A549 (cell line): ENCODE data around the gene IDI1. TPM values are rescaled to one million over a fixed set of nuclear protein-coding genes. Genes with fewer than 3 reads are reported as not detected.
A peak's percentile ranks its signal among the peaks of the same experiment; 100 is the strongest.

Experiments
- ATAC-seq, 2 experiments: fragments of 200-7000 bp in 1 of 2; fragments of >200 bp in 1 of 2; cut with Nextera tagmentation in 1 of 2; cut with Tn5 transposase in 1 of 2; 3 replicates each; pipeline versions ENCODE4 v1.8.0 to v1.9.1; 2018 to 2020; ENCODE audit warnings: mild to moderate bottlenecking in 1 of 2, moderate library complexity in 1 of 2
- CTCF ChIA-PET: fragments of 300-600 bp; sonication (Branson Sonifier 250); formaldehyde crosslinking; extraction: SDS; loops from one replicate; lab custom pipeline; 2021; ENCODE audit warnings: antibody characterized with exemption, inconsistent platforms; lab: Yijun Ruan, JAX
- POLR2A ChIA-PET: fragments of 350-600 bp; formaldehyde crosslinking; extraction: SDS; loops from one replicate; lab custom pipeline; 2021; ENCODE audit warnings: antibody characterized with exemption, inconsistent platforms; lab: Yijun Ruan, JAX
- DNase-seq, 2 experiments: peaks; one replicate each; pipeline versions ENCODE4 v3.0.0 to v3.0.0-alpha.2; 2011 to 2016; ENCODE audit warnings: low read depth in 1 of 2, low spot score in 1 of 2
- FAIRE-seq: peaks from 2 replicates; lab custom pipeline; 2011; peaks lifted over from hg19 to GRCh38; lab: Jason Lieb, UNC
- H3K27ac ChIP-seq, 2 experiments: fragments of >200 bp; sonication (Bioruptor Twin); formaldehyde crosslinking; 3 replicates each; pipeline ENCODE4 v1.5.1; 2016 to 2017
- H3K4me1 ChIP-seq: fragments of >200 bp; sonication (Bioruptor Twin); formaldehyde crosslinking; 3 replicates; pipeline ENCODE4 v1.6.1; 2016
- H3K4me2 ChIP-seq: fragments of >200 bp; sonication (Bioruptor Twin); formaldehyde crosslinking; 3 replicates; pipeline ENCODE4 v1.6.1; 2016
- H3K4me3 ChIP-seq: fragments of >200 bp; sonication (Bioruptor Twin); formaldehyde crosslinking; 3 replicates; pipeline ENCODE4 v1.5.1; 2016
- H3K9me3 ChIP-seq: fragments of >200 bp; sonication (Bioruptor Twin); formaldehyde crosslinking; 3 replicates; pipeline ENCODE4 v1.6.1; 2016
- CBX8 ChIP-seq: fragments of 200-600 bp; sonication (generic); IDR thresholded peaks from 2 replicates; pipeline ENCODE4 v1.6.1; 2016
- CEBPB ChIP-seq, 2 experiments: fragments of >200 bp in 1 of 2; sonication (Bioruptor Twin) in 1 of 2; formaldehyde crosslinking in 1 of 2; IDR thresholded peaks; 2 replicates each; pipeline ENCODE4 v1.6.1; 2012 to 2016
- CHD2 ChIP-seq: fragments of 150-350 bp; IDR thresholded peaks from 2 replicates; pipeline ENCODE4 v1.6.1; 2014; ENCODE audit warnings: low read length; ENCODE audit not compliant: partially characterized antibody
- EP300 ChIP-seq, 2 experiments: fragments of >200 bp; sonication (Bioruptor Twin); formaldehyde crosslinking; IDR thresholded peaks; 2 replicates in 1 of 2; 3 replicates in 1 of 2; pipeline ENCODE4 v1.6.1; 2016 to 2017
- ESRRA ChIP-seq: fragments of 150-350 bp; IDR thresholded peaks from 2 replicates; pipeline ENCODE4 v1.6.1; 2014; ENCODE audit warnings: mild to moderate bottlenecking, low read length, borderline replicate concordance
- FOSB ChIP-seq: fragments of 250-450 bp; sonication (Bioruptor Pico); IDR thresholded peaks from 2 replicates; pipeline ENCODE4 v1.5.0; 2020; ENCODE audit warnings: mild to moderate bottlenecking, moderate library complexity
- FOSL2 ChIP-seq, 2 experiments: fragments of 450-650 bp in 1 of 2; fragments of >200 bp in 1 of 2; sonication (Bioruptor Twin) in 1 of 2; formaldehyde crosslinking; IDR thresholded peaks; 2 replicates each; pipeline versions ENCODE4 v1.5.0 to v1.6.1; 2016 to 2020; ENCODE audit warnings: mild to moderate bottlenecking in 1 of 2, moderate library complexity in 1 of 2
- HOXB13 ChIP-seq: fragments of 250-450 bp; sonication (Bioruptor Pico); IDR thresholded peaks from 2 replicates; pipeline ENCODE4 v1.5.0; 2020; ENCODE audit warnings: low read depth, mild to moderate bottlenecking, moderate library complexity
- JUN ChIP-seq, 2 experiments: fragments of >200 bp; sonication (Bioruptor Twin); formaldehyde crosslinking; IDR thresholded peaks; 2 replicates in 1 of 2; 3 replicates in 1 of 2; pipeline ENCODE4 v1.6.1; 2016 to 2017
- KDM1A ChIP-seq: fragments of 200-600 bp; sonication (generic); IDR thresholded peaks from 2 replicates; pipeline ENCODE4 v1.6.1; 2016; ENCODE audit warnings: low read depth, mild to moderate bottlenecking
- KDM5A ChIP-seq: fragments of 200-600 bp; sonication (generic); IDR thresholded peaks from 2 replicates; pipeline ENCODE4 v1.6.1; 2016; ENCODE audit warnings: antibody characterized with exemption, mild to moderate bottlenecking
- MYC ChIP-seq: IDR thresholded peaks from 2 replicates; pipeline ENCODE4 v1.6.1; 2012; ENCODE audit warnings: mild to moderate bottlenecking, inconsistent platforms, low read length, improper control_type of control experiment, borderline replicate concordance
- NFE2L2 ChIP-seq: fragments of 150-350 bp; conservative IDR thresholded peaks from 2 replicates; pipeline ENCODE4 v1.6.1; 2014; ENCODE audit warnings: low read length
- POLR2AphosphoS2 ChIP-seq: conservative IDR thresholded peaks from 2 replicates; pipeline ENCODE4 v1.6.1; 2012; ENCODE audit warnings: low read length, improper control_type of control experiment, inconsistent platforms
- RAD21 ChIP-seq, 2 experiments: fragments of >200 bp in 1 of 2; sonication (Bioruptor Twin) in 1 of 2; formaldehyde crosslinking in 1 of 2; IDR thresholded peaks in 1 of 2; conservative IDR thresholded peaks in 1 of 2; 2 replicates in 1 of 2; 3 replicates in 1 of 2; pipeline ENCODE4 v1.6.1; 2012 to 2018; ENCODE audit warnings: inconsistent platforms in 1 of 2
- RCOR1 ChIP-seq: fragments of 150-350 bp; IDR thresholded peaks from 2 replicates; pipeline ENCODE4 v1.6.1; 2014; ENCODE audit warnings: antibody characterized with exemption, low read length, low read depth
- REST ChIP-seq: fragments of 200-600 bp; sonication (generic); IDR thresholded peaks from 2 replicates; pipeline ENCODE4 v1.6.1; 2016; ENCODE audit warnings: antibody characterized with exemption, mild to moderate bottlenecking, moderate library complexity
- RNF2 ChIP-seq: fragments of 200-600 bp; sonication (generic); IDR thresholded peaks from 2 replicates; pipeline ENCODE4 v1.6.1; 2016; ENCODE audit warnings: low read depth, mild to moderate bottlenecking, antibody characterized with exemption, moderate library complexity, borderline replicate concordance
- SMC3 ChIP-seq: fragments of >200 bp; sonication (Bioruptor Twin); formaldehyde crosslinking; IDR thresholded peaks from 3 replicates; pipeline ENCODE4 v1.6.1; 2018; ENCODE audit warnings: inconsistent platforms
- TFCP2L1 ChIP-seq: fragments of 250-450 bp; sonication (Bioruptor Pico); IDR thresholded peaks from 2 replicates; pipeline ENCODE4 v1.5.0; 2021; ENCODE audit warnings: mild to moderate bottlenecking
- WGBS: methylation state at CpG from one replicate; pipeline ENCODE4 v1.1.6; 2017; ENCODE audit errors: missing lambda C conversion rate; 5-methylcytosine and 5-hydroxymethylcytosine counted together
- polyA plus RNA-seq, 4 experiments: library from polyadenylated mRNA; depleted of rRNA in 3 of 4; stranded (reverse); fragments of >200 nt; fragmentation: RNase III in 1 of 4; extraction: RNeasy Plus Mini Kit Qiagen cat#74134 plus additional on column Dnase treatment in 1 of 4; gene quantifications; 2 replicates in 3 of 4; 3 replicates in 1 of 4; pipeline ENCODE4 v1.2.3, GENCODE V29; 2011 to 2017
- TF ChIP-seq, protein P1 (sequence below): IDR thresholded peaks from 2 replicates; pipeline ENCODE4 v1.6.1; 2012; ENCODE audit warnings: low read depth, borderline replicate concordance
- TF ChIP-seq, protein P2 (sequence below): fragments of >200 bp; sonication (Bioruptor Twin); formaldehyde crosslinking; IDR thresholded peaks from 3 replicates; pipeline ENCODE4 v1.5.1; 2016
- TF ChIP-seq, protein P3 (sequence below): IDR thresholded peaks from 2 replicates; pipeline ENCODE4 v1.6.1; 2012
- TF ChIP-seq, protein P4 (sequence below): IDR thresholded peaks from 2 replicates; pipeline ENCODE4 v1.6.1; 2012
- TF ChIP-seq, protein P5 (sequence below): fragments of 150-350 bp; IDR thresholded peaks from 2 replicates; pipeline ENCODE4 v1.6.1; 2014; ENCODE audit warnings: low read depth, mild to moderate bottlenecking, low read length

Gene IDI1
- polyA plus RNA-seq, 2 of the 4 experiments (the other 2 are of a cell fraction): 55.8 to 65.0 TPM

DNA sequence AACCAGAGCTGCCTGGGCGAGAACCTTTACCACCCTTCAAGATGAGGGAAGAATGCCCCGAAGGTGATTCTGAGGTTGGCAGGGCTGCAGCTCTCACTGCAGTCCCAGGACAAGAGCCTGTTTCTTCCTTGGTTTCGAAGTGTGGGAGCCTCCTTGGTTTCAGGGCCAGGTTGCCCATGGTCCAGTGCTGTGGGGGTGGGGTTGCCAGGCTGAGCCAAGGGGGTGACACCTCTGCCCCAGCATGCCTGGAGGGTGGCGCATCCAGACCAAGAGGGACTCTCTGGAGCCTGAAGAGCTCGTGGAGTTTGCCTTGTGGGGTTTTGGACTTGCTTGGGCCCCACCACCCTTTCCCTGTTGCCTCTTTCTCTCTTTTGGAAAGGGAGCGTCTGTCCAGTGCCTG is 48.5 kb upstream of the IDI1 start:
- TF ChIP-seq POLR2AphosphoS2: no peak
- no peak for TF ChIP-seq HOXB13 (CRISPR knock-in tag)
- TF ChIP-seq, protein P1, sequence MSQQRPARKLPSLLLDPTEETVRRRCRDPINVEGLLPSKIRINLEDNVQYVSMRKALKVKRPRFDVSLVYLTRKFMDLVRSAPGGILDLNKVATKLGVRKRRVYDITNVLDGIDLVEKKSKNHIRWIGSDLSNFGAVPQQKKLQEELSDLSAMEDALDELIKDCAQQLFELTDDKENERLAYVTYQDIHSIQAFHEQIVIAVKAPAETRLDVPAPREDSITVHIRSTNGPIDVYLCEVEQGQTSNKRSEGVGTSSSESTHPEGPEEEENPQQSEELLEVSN: no peak
- no peak for TF ChIP-seq CBX8
- TF ChIP-seq SMC3: no peak
- TF ChIP-seq, protein P2, sequence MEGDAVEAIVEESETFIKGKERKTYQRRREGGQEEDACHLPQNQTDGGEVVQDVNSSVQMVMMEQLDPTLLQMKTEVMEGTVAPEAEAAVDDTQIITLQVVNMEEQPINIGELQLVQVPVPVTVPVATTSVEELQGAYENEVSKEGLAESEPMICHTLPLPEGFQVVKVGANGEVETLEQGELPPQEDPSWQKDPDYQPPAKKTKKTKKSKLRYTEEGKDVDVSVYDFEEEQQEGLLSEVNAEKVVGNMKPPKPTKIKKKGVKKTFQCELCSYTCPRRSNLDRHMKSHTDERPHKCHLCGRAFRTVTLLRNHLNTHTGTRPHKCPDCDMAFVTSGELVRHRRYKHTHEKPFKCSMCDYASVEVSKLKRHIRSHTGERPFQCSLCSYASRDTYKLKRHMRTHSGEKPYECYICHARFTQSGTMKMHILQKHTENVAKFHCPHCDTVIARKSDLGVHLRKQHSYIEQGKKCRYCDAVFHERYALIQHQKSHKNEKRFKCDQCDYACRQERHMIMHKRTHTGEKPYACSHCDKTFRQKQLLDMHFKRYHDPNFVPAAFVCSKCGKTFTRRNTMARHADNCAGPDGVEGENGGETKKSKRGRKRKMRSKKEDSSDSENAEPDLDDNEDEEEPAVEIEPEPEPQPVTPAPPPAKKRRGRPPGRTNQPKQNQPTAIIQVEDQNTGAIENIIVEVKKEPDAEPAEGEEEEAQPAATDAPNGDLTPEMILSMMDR: no peak
- TF ChIP-seq TFCP2L1 (CRISPR knock-in tag): no peak
- no peak for TF ChIP-seq RCOR1
- no peak for TF ChIP-seq RNF2
- no peak for TF ChIP-seq CEBPB (IDR thresholded peaks at IDR 0.05)
- TF ChIP-seq, protein P3, sequence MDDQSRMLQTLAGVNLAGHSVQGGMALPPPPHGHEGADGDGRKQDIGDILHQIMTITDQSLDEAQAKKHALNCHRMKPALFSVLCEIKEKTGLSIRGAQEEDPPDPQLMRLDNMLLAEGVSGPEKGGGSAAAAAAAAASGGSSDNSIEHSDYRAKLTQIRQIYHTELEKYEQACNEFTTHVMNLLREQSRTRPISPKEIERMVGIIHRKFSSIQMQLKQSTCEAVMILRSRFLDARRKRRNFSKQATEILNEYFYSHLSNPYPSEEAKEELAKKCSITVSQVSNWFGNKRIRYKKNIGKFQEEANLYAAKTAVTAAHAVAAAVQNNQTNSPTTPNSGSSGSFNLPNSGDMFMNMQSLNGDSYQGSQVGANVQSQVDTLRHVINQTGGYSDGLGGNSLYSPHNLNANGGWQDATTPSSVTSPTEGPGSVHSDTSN: no peak
- no peak for TF ChIP-seq EP300 (IDR thresholded peaks at IDR 0.05)
- TF ChIP-seq MYC: no peak
- TF ChIP-seq, protein P4, sequence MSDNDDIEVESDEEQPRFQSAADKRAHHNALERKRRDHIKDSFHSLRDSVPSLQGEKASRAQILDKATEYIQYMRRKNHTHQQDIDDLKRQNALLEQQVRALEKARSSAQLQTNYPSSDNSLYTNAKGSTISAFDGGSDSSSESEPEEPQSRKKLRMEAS: no peak
- no peak for TF ChIP-seq KDM1A
- TF ChIP-seq NFE2L2: no peak
- TF ChIP-seq CHD2: no peak
- TF ChIP-seq, protein P5, sequence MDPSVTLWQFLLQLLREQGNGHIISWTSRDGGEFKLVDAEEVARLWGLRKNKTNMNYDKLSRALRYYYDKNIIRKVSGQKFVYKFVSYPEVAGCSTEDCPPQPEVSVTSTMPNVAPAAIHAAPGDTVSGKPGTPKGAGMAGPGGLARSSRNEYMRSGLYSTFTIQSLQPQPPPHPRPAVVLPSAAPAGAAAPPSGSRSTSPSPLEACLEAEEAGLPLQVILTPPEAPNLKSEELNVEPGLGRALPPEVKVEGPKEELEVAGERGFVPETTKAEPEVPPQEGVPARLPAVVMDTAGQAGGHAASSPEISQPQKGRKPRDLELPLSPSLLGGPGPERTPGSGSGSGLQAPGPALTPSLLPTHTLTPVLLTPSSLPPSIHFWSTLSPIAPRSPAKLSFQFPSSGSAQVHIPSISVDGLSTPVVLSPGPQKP: no peak
- no peak for TF ChIP-seq ESRRA
- no peak for TF ChIP-seq RAD21 (conservative IDR thresholded peaks at IDR 0.05 in 1 of 2, IDR thresholded peaks at IDR 0.05 in 1 of 2)
- Histone ChIP-seq H3K4me3 (no peak overlapping the region), H3K9me3 (no peaks in the 10 kb centered on the region), H3K27ac (no peak overlapping the region), H3K4me2 (no peak overlapping the region), H3K4me1 (no peaks in the 10 kb centered on the region)
- DNase-seq: no peak
- no peak for FAIRE-seq
- WGBS: 89% methylated on average over 5 of the region's 6 CpGs
- POLR2A ChIA-PET: no interaction called here
- 0 out of 6 replicates have a peak, but pooled peaks of 1 of the 2 experiments have one; percentile 30 for ATAC-seq
- CTCF ChIA-PET: interaction anchor here (2.6 kb wide), 1 partner anchor 13 kb away, joined by 9 read pairs; no protein-coding TSS in a partner anchor

GRCh38 chr10:1096287-1096889 is 47.5 kb upstream of the IDI1 start:
- no peak overlapping the region for H3K4me2 ChIP-seq
- H3K27ac ChIP-seq: no peak overlapping the region
- TF ChIP-seq RCOR1 (no peak), JUN (IDR thresholded peaks at IDR 0.05) (no peak), FOSL2 (IDR thresholded peaks at IDR 0.05) (no peak), FOSL2 (CRISPR knock-in tag; IDR thresholded peaks at IDR 0.05) (no peak), KDM5A (no peak), REST (no peak), FOSB (no peak)
- FAIRE-seq (no peak), ATAC-seq (no peak), DNase-seq (no peak)
- ChIA-PET POLR2A (no interaction called here), CTCF (interaction anchor here (2.6 kb wide), 1 partner anchor 14 kb away, joined by 9 read pairs; no protein-coding TSS in a partner anchor)
- H3K4me1 ChIP-seq: no peaks in the 10 kb centered on the region
- H3K4me3 ChIP-seq: no peak overlapping the region
- 92% methylated on average over 27 of the region's 27 CpGs for WGBS
- H3K9me3 ChIP-seq: no peaks in the 10 kb centered on the region
